NB4 (cell line): Measurements from ENCODE around the gene CT83.

Source experiments
- POLR2A ChIP-seq: IDR thresholded peaks from 2 replicates; pipeline ENCODE4 v1.6.1; 2011; ENCODE audit warnings: mild to moderate bottlenecking; ENCODE audit not compliant: insufficient read length; ENCODE audit errors: extremely low read depth
- TF ChIP-seq, protein P1 (sequence below): IDR thresholded peaks from one replicate; pipeline ENCODE4 v1.5.1; 2012; ENCODE audit warnings: low read depth, low read length

DNA sequence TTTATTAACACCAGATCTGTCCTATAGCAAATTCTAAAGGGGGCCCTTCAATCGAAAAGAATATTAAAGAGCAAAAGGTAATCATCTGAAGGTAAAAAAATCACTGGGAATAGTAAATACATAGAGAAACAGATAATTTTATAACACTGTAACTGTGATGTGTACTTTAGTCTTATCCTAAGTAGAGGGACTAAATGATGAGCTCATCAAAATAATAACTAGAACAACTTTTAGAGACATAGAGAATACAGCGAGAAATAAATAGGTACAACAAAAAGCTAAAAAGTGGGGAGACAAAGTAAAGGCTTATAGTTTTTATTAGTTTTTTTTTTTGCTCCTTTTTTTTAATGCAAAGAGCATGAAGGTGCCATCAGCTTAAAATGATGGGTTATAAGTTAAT lies 17.3 kb upstream of the CT83 start:
- TF ChIP-seq, protein P1, sequence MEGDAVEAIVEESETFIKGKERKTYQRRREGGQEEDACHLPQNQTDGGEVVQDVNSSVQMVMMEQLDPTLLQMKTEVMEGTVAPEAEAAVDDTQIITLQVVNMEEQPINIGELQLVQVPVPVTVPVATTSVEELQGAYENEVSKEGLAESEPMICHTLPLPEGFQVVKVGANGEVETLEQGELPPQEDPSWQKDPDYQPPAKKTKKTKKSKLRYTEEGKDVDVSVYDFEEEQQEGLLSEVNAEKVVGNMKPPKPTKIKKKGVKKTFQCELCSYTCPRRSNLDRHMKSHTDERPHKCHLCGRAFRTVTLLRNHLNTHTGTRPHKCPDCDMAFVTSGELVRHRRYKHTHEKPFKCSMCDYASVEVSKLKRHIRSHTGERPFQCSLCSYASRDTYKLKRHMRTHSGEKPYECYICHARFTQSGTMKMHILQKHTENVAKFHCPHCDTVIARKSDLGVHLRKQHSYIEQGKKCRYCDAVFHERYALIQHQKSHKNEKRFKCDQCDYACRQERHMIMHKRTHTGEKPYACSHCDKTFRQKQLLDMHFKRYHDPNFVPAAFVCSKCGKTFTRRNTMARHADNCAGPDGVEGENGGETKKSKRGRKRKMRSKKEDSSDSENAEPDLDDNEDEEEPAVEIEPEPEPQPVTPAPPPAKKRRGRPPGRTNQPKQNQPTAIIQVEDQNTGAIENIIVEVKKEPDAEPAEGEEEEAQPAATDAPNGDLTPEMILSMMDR = no peak
- TF ChIP-seq POLR2A = no peak
